GM19328 (cell line): ENCODE data around the gene PCDH7.

ENCODE experiments used
- ATAC-seq: cut with Tn5 transposase; IDR thresholded peaks from one replicate; pipeline ENCODE4 v1.9.1; 2021; ENCODE audit warnings: mild to moderate bottlenecking, moderate library complexity; ENCODE audit not compliant: unreplicated experiment

The PCDH7 gene

DNA sequence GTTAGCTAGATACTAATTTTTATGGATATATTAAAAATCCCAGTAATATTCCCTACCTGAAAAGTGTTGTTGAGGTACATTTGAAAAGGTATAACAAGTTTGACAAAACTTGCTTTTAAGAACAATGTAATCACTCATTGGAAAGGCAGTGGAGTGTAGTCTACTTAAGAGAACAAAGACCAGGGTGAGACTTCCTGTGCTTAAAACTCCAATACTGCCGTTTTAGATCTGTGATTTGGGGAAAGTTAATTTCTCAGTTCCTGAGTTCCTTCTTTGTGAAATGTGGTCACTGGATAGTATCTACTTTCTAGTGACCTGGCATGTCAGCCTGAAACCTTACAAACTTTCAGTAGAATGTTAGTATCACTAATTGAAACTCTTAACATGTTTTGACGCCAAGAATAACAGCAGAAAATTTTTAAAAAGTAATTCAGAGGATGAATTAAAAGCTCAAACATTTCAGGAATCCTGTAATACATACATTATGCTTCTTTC, 56.8 kb downstream of the PCDH7 start:
- no peak for ATAC-seq
